Activated CD8-positive, alpha-beta T cell treated with anti-CD3 and anti-CD28 coated beads, Interleukin-2, amount 10 ng/mL, durations not matched to agents 7 days and 5 days (primary cell): ENCODE results near the gene DHCR24. TPM values are rescaled to one million over a fixed set of nuclear protein-coding genes. Genes with fewer than 3 reads are reported as not detected.

Experiments
- ATAC-seq: fragments of 150-1000 bp; cut with Tn5 transposase; one replicate; pipeline ENCODE4 v1.10.0; 2021; ENCODE audit warnings: moderate library complexity
- CTCF ChIA-PET: fragments of 350-600 bp; sonication (Branson Sonifier 250); formaldehyde crosslinking; loops from one replicate; lab custom pipeline; 2021; ENCODE audit warnings: antibody characterized with exemption; lab: Charles Lee
- POLR2A ChIA-PET: fragments of 350-600 bp; sonication (Branson Sonifier 250); formaldehyde crosslinking; loops from one replicate; lab custom pipeline; 2021; ENCODE audit warnings: antibody characterized with exemption; lab: Charles Lee
- DNase-seq: peaks from one replicate; pipeline ENCODE4 v3.0.0-alpha.2; 2020
- H3K27ac Mint-ChIP-seq: one replicate; pipeline ENCODE4 v1.8.0; 2021; ENCODE audit warnings: mild to moderate bottlenecking, mixed read lengths
- H3K27me3 Mint-ChIP-seq: one replicate; pipeline ENCODE4 v1.8.0; 2021; ENCODE audit warnings: low read depth, mixed read lengths
- H3K36me3 Mint-ChIP-seq: one replicate; pipeline ENCODE4 v1.8.0; 2021; ENCODE audit warnings: low read depth, mixed read lengths
- H3K4me1 Mint-ChIP-seq: one replicate; pipeline ENCODE4 v1.8.0; 2021; ENCODE audit warnings: low read depth, mixed read lengths
- H3K4me3 Mint-ChIP-seq: one replicate; pipeline ENCODE4 v1.8.0; 2021; ENCODE audit warnings: mild to moderate bottlenecking, mixed read lengths
- H3K9me3 Mint-ChIP-seq: one replicate; pipeline ENCODE4 v1.8.0; 2022; ENCODE audit warnings: mixed read lengths; ENCODE audit not compliant: insufficient read depth
- total RNA-seq, 2 experiments: library from RNA; stranded (reverse); gene quantifications; one replicate each; pipeline ENCODE4 v1.2.3, GENCODE V29; 2021

DHCR24 gene
- total RNA-seq, 2 experiments from 2014 or later: 140 to 151 TPM

DNA sequence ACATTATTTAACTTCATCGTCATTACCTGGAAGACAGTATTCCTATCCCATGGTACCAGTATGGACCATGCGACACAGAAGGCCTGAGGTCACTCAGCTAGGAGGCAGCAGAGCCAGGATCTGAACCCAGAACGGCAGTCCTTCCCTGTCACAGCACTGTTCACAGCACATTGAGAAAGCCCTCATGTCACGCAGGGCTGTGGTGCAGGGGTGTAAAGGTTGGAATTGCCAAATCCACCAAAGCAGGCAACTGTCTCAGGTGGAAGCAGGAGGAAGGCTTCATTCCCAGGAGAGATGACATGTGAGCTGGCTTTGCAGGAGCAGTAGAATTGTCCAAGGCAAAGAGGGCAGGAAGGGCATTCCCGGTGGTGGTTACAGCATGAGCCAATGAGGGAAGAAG lies 75.9 kb downstream of the DHCR24 start:
- POLR2A ChIA-PET: no interaction called here
- ATAC-seq (no peak), DNase-seq (no peak)
- Mint-ChIP-seq H3K27ac (no peak overlapping the region), H3K4me1 (peaks cover 62% of the 10 kb centered on the region), H3K27me3 (peaks cover 2% of the 10 kb centered on the region), H3K36me3 (no peaks in the 10 kb centered on the region), H3K4me3 (no peak overlapping the region), H3K9me3 (no peaks in the 10 kb centered on the region)
- CTCF ChIA-PET: interaction anchor here (1.0 to 4.0 kb wide), 3 partner anchors 11 to 690 kb away, joined by 3 to 34 read pairs (median 3); partner anchors contain the start of gene TTC22

DNA sequence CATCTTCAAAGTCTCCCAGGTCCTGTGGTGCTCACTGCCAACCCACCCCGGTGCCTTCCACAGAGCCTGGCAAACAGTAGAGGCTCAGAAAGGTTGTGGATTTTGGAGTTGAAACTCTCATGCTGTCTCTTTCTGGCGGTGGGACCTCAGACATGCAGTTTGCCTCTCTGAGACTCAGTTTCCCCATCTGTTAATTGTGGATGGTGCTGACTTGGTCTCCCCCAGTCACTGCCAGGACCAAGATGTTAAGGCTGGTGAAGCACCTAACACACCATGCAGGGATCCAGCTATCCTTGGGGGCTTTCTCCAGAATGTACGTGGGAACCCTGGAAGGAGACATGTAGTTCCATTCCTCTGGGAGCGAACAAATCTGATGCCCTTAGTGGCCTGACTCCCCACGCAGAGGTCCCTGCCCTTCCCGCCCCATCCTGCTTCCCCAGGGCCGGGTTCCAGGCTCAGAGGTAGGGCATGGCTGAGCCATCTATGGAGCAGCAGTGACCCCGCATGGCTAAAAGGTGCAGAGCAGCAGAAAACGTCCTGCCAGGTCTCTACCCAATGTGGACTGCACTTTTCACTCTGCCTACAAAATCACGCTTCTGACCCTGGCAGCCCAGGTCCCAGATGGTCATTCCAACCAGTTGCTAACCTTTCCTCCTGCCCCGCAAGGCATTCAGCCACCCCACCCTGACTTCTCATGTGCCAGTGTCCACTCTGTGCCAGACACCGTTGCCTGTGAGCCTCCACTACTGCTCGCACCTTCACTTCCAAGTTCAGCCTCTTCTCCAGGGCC lies 76.6 kb downstream of the DHCR24 start:
- POLR2A ChIA-PET: no interaction called here

DNA sequence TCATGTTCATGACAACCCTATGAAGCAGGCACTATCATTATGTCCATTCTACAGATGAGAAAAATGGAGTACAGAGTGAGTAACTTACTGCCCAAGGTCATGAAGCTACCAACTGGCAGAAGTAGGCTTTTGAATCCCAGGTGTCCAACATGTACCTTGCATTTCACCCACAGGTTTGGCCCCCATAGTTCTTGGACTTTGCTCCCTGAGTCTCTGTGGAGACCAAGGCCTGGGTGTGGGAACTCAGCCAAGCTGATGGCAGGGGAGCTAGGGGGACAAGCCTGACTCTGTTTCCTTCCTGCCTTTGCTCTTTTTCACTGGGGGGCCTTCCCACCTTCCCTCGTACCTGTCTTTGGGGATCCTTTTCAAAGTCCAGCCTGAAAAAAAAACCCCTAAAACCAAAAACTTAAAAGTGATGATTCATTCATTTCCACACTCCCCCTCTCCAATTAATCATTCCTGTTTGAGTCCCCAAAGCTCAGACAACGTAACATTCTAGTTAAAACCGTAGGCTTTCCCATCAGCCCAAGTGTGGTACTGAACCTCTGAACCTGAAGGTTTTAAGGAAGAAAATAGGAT lies 77.4 kb downstream of the DHCR24 start:
- peak; percentile 18 for DNase-seq
- Mint-ChIP-seq H3K4me1 (peaks cover 72% of the 10 kb centered on the region), H3K4me3 (no peak overlapping the region), H3K27ac (no peak overlapping the region), H3K27me3 (peaks cover 2% of the 10 kb centered on the region), H3K36me3 (no peaks in the 10 kb centered on the region), H3K9me3 (no peaks in the 10 kb centered on the region)
- ChIA-PET CTCF (interaction anchor here (0.6 to 2.1 kb wide), 12 partner anchors 8 to 748 kb away, joined by 3 to 14 read pairs (median 4); partner anchors contain the start of gene TTC22), POLR2A (interaction anchor here (0.6 kb wide), 1 partner anchor 119 kb away, joined by 3 read pairs; no protein-coding TSS in a partner anchor)
- ATAC-seq: no peak

More for the DNA sequence above, 76.6 kb downstream of the DHCR24 start:
- no peaks in the 10 kb centered on the region for H3K9me3 Mint-ChIP-seq
- ATAC-seq: peak; percentile 78
- peak; percentile 82 for DNase-seq
- no peak overlapping the region for H3K4me3 Mint-ChIP-seq
- no peaks in the 10 kb centered on the region for H3K36me3 Mint-ChIP-seq
- H3K27ac Mint-ChIP-seq: peak overlapping the region; percentile 34
- CTCF ChIA-PET: interaction anchor here (0.6 to 4.0 kb wide), 13 partner anchors 9 to 749 kb away, joined by 3 to 34 read pairs (median 4); partner anchors contain the start of gene TTC22
- H3K4me1 Mint-ChIP-seq: peaks cover 66% of the 10 kb centered on the region
- H3K27me3 Mint-ChIP-seq: peaks cover 2% of the 10 kb centered on the region

DNA sequence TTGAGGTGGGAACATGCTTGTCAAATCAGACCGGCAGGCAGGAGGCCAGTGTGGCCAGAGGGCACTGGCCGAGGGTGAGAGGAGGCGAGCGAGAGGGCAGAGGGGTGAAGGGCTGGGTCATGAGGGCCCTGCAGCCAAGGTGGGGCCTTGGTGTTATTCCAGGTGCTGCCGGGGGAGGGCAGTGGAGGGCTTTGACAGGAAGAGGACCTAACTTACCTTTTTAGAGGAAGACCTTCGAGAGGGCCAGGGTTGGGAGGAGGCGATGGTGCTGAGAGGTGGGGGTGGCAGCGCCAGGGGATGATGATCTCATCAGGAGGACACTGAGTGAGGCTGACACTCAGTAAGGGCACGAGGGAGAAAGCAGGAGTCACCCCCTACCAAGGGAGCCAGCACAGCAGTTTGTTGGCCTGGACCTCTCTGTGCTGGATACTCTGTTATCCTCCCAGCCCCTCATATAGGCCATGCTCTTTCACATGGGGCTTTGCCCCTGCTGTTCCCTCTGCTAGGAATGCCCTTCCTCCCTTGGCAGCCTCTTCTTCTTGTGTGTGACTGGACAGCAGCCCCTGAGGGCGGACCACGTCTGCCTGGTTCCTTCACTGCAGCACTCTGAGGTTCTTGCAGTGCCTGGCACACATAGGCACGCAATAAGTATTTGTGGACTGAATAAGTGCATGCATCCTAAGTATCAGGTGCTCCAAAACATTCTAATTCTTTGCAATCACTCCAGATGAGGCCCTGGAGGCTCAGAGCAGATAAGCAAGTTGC lies 78.4 kb downstream of the DHCR24 start:
- CTCF ChIA-PET: interaction anchor here (1.5 to 2.1 kb wide), 5 partner anchors 7 to 309 kb away, joined by 3 to 14 read pairs (median 10); partner anchors contain the start of gene TTC22
- H3K4me3 Mint-ChIP-seq: no peak overlapping the region
- H3K36me3 Mint-ChIP-seq: no peaks in the 10 kb centered on the region
- ATAC-seq (no peak), DNase-seq (peak; percentile 19)
- H3K4me1 Mint-ChIP-seq: peaks cover 74% of the 10 kb centered on the region
- H3K9me3 Mint-ChIP-seq: no peaks in the 10 kb centered on the region
- H3K27me3 Mint-ChIP-seq: peaks cover 2% of the 10 kb centered on the region
- H3K27ac Mint-ChIP-seq: no peak overlapping the region
- POLR2A ChIA-PET: interaction anchor here (0.6 kb wide), 1 partner anchor 120 kb away, joined by 3 read pairs; no protein-coding TSS in a partner anchor

DNA sequence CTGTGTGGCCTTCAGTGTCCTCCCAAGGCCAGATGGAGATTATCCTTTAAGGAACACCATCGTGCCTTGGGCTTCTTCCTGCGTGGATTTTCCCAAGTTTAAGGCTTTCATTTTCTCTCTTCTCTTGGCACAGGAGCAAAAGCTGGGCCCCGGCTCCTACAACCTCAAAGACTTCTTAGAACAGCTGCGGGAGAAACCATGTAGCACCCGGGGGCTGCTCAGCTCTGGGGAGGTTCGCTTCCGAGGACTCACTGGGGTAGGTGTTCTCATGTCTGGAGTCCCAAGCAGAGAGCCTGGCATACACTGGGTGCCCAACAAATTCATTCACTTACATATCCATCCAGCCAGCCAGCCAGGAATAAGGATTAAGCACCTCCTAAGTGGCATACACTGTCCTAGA lies 79.2 kb downstream of the DHCR24 start:
- ChIA-PET CTCF (interaction anchor here (0.9 to 1.7 kb wide), 9 partner anchors 9 to 319 kb away, joined by 3 to 8 read pairs (median 4); no protein-coding TSS in a partner anchor), POLR2A (no interaction called here)
- no peaks in the 10 kb centered on the region for H3K36me3 Mint-ChIP-seq
- peaks cover 67% of the 10 kb centered on the region for H3K4me1 Mint-ChIP-seq
- DNase-seq: no peak
- H3K27me3 Mint-ChIP-seq: peaks cover 2% of the 10 kb centered on the region
- no peak overlapping the region for H3K4me3 Mint-ChIP-seq
- ATAC-seq: no peak
- H3K27ac Mint-ChIP-seq: peak overlapping the region; percentile 65
- H3K9me3 Mint-ChIP-seq: no peaks in the 10 kb centered on the region

DNA sequence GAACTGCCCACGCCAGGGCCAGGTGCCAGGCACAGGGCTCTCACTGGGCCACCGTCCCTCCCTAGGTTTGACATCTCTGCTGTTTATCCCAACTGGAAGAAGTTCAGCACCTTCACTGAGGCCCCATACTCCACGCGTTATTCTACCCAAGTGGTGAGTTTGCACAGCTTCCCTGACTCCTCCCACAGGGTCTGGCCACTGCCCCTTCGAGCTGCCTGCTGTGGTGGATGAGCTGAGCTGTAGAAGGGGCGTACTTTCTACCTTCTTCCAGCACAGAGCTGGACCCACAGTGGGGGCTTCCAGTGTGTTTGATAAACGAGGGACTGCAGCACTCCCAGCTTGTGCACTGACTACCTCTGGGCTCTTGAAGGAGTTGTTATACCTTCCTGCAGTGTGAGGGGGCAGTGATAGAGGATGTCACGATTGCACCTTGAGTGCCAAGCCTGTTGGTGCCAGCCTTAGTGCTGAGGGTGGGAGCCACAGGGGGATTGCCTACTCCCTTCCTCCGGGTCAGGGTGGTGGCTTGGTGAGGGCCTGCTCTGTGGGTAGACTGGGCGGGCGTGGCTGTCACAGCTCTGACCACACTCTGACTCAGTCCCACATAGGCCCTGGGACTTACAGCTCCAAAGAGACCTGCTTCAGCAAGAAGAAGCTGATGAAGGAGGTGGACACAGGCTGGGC lies 79.9 kb downstream of the DHCR24 start:
- H3K4me1 Mint-ChIP-seq: peaks cover 60% of the 10 kb centered on the region
- ChIA-PET CTCF (interaction anchor here (0.9 to 1.7 kb wide), 11 partner anchors 8 to 754 kb away, joined by 3 to 8 read pairs (median 4); partner anchors contain the start of gene TMEM59), POLR2A (no interaction called here)
- no peaks in the 10 kb centered on the region for H3K36me3 Mint-ChIP-seq
- H3K27ac Mint-ChIP-seq: peak overlapping the region; percentile 65
- peak; percentile 55 for DNase-seq
- peaks cover 2% of the 10 kb centered on the region for H3K27me3 Mint-ChIP-seq
- ATAC-seq: peak; percentile 38
- no peak overlapping the region for H3K4me3 Mint-ChIP-seq
- H3K9me3 Mint-ChIP-seq: no peaks in the 10 kb centered on the region

DNA sequence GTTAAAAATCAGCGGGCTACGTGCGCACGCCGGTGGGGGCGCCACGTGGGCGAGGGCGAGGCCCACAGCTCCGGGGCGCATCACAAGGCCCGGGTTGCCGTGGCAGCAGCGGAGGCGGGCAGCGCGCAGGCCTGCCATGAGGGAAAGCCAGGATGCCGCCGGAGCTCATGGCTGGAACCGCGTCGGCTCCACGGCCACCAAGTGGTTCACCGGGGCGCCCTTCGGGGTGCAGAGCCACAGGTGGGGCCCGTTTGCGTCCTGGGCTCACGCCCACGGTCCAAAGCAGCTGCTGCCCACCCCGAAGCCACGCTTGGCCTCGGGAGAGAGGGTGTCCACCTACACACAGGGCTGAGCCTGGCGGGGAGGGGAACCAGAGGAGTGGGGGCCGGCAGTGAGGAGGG lies 81.0 kb downstream of the DHCR24 start:
- Mint-ChIP-seq H3K27ac (no peak overlapping the region), H3K27me3 (peaks cover 2% of the 10 kb centered on the region), H3K9me3 (no peaks in the 10 kb centered on the region), H3K36me3 (no peaks in the 10 kb centered on the region), H3K4me1 (peaks cover 64% of the 10 kb centered on the region), H3K4me3 (no peak overlapping the region)
- ChIA-PET POLR2A (no interaction called here), CTCF (interaction anchor here (3.7 kb wide), 1 partner anchor 134 kb away, joined by 12 read pairs; no protein-coding TSS in a partner anchor)
- ATAC-seq (no peak), DNase-seq (no peak)

DNA sequence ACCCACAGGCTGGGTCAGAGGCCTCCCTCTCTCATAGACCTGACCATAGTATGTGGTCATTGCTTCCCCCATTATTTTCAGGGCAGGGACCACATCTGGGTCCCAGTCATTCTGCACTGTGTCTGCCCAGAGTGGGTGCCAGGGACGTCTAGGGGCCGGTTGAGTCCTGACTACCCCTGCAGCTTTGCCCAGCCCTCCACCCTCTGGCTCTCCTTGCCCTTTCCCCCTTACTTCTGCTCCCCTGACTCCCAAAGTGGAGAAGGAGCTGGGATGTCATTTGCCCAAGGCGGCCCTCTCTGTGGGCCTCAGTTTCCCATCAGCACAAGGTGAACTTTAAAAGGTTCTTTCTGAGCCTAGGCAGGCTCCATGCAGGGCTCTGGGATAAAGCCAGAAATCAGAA lies 81.5 kb downstream of the DHCR24 start:
- CTCF ChIA-PET: interaction anchor here (2.1 to 3.7 kb wide), 2 partner anchors 14 to 133 kb away, joined by 12 read pairs; no protein-coding TSS in a partner anchor
- Mint-ChIP-seq H3K4me1 (peaks cover 62% of the 10 kb centered on the region), H3K27ac (peak overlapping the region; percentile 43), H3K36me3 (no peaks in the 10 kb centered on the region), H3K4me3 (no peak overlapping the region), H3K27me3 (peaks cover under 1% of the 10 kb centered on the region), H3K9me3 (no peaks in the 10 kb centered on the region)
- ATAC-seq: no peak
- DNase-seq: no peak
- POLR2A ChIA-PET: no interaction called here

DNA sequence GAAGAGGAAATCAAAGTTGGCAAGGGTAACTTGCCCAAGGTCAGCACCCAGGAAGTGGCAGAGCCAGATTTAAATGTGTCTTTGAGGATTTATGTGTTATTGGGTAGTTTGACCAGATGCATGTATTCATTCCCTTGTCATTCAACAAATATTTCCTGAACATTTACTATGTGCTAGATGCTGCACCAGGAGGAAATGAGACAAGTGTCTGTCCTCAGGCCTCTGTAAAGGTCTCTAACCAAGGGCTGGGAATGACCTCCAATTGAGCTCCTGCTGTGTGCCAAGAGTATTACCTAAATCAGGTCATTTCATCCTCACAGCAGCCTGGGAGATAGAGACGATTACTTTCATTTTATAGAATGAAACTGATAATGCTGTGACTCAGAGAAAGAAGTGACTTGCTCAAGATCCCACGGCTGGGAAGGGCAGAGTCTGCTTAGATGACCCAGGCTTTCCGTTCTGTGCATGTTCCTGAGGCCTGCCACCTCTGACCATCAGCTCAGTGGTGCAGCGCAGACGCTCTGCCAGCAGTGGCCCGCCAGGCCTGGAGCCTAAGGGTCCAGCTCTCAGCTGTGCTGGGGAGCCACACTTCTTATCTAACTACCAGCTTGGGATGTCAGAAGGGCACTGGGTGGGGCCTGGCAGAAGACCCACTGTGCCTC lies 82.4 kb downstream of the DHCR24 start:
- Mint-ChIP-seq H3K36me3 (no peaks in the 10 kb centered on the region), H3K27ac (peak overlapping the region; percentile 43), H3K9me3 (no peaks in the 10 kb centered on the region), H3K4me1 (peaks cover 63% of the 10 kb centered on the region), H3K4me3 (no peak overlapping the region), H3K27me3 (no peaks in the 10 kb centered on the region)
- ChIA-PET POLR2A (no interaction called here), CTCF (interaction anchor here (0.9 to 3.7 kb wide), 5 partner anchors 13 to 140 kb away, joined by 3 to 12 read pairs (median 3); no protein-coding TSS in a partner anchor)
- DNase-seq: no peak
- ATAC-seq: no peak

DNA sequence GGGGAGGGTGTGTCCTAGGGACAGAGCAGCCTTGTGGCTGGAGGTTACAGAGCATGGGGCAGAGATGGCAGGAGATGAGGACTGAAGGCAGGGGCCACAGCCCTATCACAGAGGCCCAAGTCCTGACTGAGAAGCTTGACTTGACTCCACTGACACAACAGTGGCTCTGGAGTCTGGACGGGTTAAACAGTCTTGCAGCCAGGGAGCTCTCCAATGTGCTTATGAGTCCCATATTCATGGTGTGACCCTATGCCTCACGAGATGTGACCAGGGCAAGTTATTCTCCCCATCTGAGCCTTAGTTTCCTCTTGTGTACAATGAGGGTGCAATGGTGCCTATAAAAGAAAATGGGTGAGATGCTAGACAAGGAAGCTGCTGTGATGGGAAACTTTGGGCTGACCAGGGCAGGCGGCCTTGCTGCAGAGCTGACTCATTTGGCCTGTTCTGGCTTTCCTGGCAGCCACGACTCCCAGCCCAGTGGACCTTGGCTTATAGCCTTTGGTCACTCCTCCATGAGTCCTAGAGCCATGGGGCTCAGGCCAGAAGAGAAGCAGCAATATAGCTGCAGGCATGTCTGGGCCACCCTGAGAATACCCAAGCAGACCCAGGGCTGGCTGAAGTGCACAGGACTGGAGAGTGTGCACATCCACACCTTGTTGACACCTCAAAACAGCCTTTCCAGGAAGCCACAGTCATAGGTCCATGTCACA lies 83.1 kb downstream of the DHCR24 start:
- no peak for DNase-seq
- Mint-ChIP-seq H3K4me3 (no peak overlapping the region), H3K9me3 (no peaks in the 10 kb centered on the region), H3K27ac (peak overlapping the region; percentile 43), H3K27me3 (no peaks in the 10 kb centered on the region), H3K36me3 (no peaks in the 10 kb centered on the region), H3K4me1 (peaks cover 68% of the 10 kb centered on the region)
- CTCF ChIA-PET: interaction anchor here (0.9 to 3.7 kb wide), 7 partner anchors 12 to 314 kb away, joined by 3 to 12 read pairs (median 3); no protein-coding TSS in a partner anchor
- ATAC-seq: no peak
- POLR2A ChIA-PET: no interaction called here
